ENCODE data around the gene ZNF563. TPM values are rescaled to one million over a fixed set of nuclear protein-coding genes. Genes with fewer than 3 reads are reported as not detected.
"Not testable (repeated sequence)": the region's sequence is repeated elsewhere in the genome, so short reads cannot be mapped to it uniquely, and the experiment has no call there.

Gene ZNF563
- total RNA-seq (2014; rRNA removed; shearing (Covaris generic)): 0.45 and 1.2 TPM in 2 replicates

DNA sequence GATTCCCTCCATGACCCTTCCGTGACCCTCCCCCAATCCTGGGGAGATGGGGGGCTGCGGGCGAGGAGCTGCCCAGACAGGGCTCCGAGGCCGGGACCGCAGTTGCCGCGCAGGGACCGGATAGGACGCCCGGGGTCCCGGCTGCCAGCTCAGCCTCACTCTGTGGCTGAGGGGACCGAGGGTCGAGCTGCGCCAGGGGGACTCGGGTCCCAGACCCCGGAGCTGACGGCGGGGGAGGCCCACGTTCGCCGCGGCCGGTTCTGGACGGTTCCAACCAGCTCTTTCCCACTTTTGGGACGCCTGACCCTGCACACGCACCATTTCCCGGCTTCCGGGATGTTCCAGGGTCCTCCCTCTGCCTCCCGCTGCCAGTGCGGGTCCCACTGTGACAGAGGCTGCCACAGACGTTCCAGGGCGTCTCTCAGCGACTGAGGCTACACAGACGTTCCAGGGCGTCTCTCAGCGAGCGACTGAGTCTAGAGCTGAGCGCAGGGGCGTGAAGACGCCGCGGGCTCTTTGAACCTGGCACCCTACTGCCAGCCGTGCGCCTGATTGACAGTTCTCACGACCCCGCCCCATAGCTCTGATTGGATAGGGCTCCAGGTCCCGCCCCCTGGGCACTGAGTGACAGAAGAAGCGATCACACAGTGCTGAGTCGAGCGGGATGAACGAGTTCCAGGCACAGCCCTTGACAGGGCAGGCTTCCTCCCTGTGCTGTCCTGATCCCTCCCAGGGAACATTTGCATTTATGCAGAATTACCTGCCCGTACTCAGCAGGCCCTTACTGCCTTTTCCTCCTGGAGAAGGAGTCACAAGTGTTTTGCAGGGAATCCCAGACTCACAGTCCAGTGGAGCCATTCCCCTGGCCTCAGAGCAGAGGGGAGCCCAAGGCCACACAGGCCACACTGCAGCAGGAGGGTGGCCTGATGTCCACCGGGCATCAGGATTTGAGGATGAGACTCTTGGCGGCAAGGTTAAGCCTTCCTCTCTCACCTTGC, at the start of gene ZNF563:
Gene ZNF563 (minus strand): TSS at position 472 of the 998 bp plus-strand sequence. CDS start 151 bp downstream, at position 321.
- Histone ChIP-seq H3K4me1 (replicated peaks) (no peaks in the 10 kb centered on the region), H3K27ac (no peak within 1 kb of the TSS), H3K36me3 (no peaks in the 10 kb centered on the region), H3K4me3 (peak within 1 kb of the TSS; percentile 47), H3K27me3 (replicated peaks) (no peaks in the 10 kb centered on the region), H3K9me3 (replicated peaks) (peaks cover 5% of the 10 kb centered on the region; the same call in 1 of the 2 replicates)
- peak; percentile 64 to 78 for DNase-seq (ENCODE audit: low read depth in 1 of 2, low spot score in 2 of 2)

DNA sequence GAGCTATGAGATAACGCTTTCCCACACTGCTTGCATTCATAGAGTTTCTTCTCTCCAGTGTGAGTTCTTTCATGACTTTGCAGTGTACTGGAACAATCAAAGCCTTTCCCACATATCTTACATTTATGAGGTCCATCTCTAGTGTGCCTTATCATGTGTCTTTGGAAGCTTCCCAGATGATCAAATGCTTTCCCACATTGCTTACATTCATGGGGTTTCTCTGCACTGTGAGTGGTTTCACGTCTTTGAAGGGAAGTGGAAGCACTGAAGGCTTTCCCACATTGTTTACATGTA, 47.0 kb upstream of the ZNF563 start:
- no peak for DNase-seq (ENCODE audit: low read depth in 1 of 2, low spot score in 2 of 2)
- H3K36me3 ChIP-seq: no peaks in the 10 kb centered on the region
- H3K4me1 ChIP-seq (replicated peaks): no peaks in the 10 kb centered on the region
- H3K27ac ChIP-seq: no peak overlapping the region
- no peak overlapping the region for H3K4me3 ChIP-seq
- H3K27me3 ChIP-seq (replicated peaks): no peaks in the 10 kb centered on the region
- peaks cover 8% of the 10 kb centered on the region for H3K9me3 ChIP-seq (replicated peaks)

DNA sequence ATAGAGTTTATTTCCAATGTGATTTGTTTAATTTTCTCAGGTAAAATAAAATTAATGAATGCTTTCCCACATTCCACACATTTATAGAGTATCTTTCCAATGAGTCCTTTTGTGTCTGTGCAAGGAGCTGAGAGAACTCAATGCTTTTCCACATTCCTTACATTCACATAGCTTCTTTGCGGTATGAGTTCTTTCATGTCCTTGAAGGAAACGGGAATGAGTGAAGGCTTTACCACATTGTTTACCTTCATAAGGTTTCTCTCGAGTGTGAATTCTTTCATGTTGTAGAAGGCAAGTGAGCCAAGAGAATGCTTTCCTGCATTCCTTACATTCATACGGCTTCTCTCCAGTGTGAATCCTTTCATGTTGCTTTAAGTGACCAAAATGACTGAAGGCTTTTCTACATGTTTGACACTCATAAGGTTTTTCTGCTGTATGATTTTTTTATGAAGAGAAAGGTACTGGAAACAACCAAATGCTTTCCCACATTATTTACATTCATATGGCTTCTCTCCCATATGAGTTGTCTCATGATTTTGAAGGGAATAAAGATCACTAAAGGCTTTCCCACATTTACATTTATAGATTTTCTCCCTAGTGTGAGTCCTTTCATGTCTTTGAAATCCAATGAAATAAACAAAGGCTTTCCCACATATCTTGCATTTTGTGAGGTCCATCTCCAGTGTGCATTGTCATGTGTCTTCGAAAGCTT, 46.5 kb upstream of the ZNF563 start:
- no peaks in the 10 kb centered on the region for H3K27me3 ChIP-seq (replicated peaks)
- peaks cover 8% of the 10 kb centered on the region for H3K9me3 ChIP-seq (replicated peaks)
- no peak for DNase-seq (ENCODE audit: low read depth in 1 of 2, low spot score in 2 of 2)
- H3K27ac ChIP-seq: no peak overlapping the region
- no peaks in the 10 kb centered on the region for H3K36me3 ChIP-seq
- H3K4me3 ChIP-seq: no peak overlapping the region
- no peaks in the 10 kb centered on the region for H3K4me1 ChIP-seq (replicated peaks)

DNA sequence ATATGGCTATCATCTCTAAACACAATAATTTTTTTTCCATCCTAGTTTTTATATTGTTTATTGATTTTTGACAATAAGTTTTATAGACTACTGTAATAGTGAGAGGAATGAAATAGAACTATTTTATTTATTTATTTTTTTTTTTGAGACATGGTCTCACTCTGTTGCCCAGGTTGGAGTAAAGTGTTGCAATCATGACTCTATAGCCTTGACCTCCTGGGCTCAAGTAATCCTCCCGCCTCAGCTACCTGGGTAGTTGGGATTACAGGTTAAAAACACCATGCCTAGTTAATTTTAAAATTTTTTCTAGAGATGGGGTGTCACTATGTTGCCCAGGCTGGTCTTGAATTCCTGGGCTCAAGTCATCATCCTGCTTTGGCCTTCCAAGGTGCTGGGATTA, 40.6 kb upstream of the ZNF563 start:
- Histone ChIP-seq H3K4me3 (no peak overlapping the region), H3K9me3 (replicated peaks) (peaks cover 6% of the 10 kb centered on the region; the same call in 1 of the 2 replicates), H3K4me1 (replicated peaks) (no peaks in the 10 kb centered on the region), H3K36me3 (no peaks in the 10 kb centered on the region), H3K27me3 (replicated peaks) (no peaks in the 10 kb centered on the region), H3K27ac (no peak overlapping the region)
- DNase-seq (ENCODE audit: low read depth in 1 of 2, low spot score in 2 of 2): no peak

DNA sequence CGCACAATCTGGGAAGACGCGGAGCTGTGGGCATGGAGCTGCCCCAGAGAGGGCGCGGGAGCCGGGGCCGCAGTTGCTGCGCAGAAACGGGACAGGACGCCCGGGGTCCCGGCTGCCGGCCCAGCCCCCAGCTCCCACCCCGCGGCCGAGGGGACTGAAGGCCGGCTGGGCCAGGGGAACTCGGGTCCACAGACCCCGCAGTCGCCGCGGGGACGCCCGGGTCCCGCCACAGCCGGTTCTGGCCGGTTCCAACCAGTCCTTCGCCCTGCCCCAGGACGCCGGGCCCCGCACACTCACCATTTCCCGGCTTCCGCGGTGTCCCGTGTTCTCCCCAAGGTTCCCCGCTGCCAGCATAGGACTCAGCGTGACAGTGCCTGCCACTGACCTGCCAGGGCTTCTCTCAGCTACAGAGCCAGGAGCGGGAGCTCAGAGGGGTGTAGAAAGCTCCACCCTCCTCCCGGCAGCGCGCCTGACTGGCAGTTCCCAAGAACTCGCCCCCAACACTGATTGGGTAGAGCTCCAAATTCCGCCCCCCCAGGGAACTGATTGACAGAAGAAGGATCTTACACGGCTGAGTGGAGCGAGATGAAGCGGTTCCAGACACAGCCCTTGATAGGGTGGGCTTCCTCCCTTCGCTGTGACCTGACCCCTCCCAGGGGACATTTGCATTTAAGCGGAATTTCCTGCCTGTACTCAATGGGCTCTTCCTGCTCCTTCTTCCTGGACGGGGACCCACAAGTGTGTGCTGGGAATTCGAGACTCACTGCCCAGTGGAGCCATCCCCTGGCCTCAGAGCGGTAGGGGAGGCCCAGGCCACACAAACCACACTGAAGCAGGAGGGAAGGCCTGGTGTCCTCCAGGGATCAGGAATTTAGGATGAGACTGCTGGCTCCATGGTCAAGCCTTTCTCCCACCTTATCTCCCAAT, 32.1 kb upstream of the ZNF563 start, which contains the start of gene ZNF442:
Gene ZNF442 (minus strand): TSS at position 448 of the 927 bp plus-strand sequence. CDS start 2,052 bp downstream, outside the sequence.
- DNase-seq (ENCODE audit: low read depth in 1 of 2, low spot score in 2 of 2): peak; percentile 69 to 70
- H3K4me1 ChIP-seq (replicated peaks): no peaks in the 10 kb centered on the region
- peaks cover 9% of the 10 kb centered on the region for H3K9me3 ChIP-seq (replicated peaks)
- H3K27ac ChIP-seq: peak within 1 kb of the TSS; percentile 60
- H3K27me3 ChIP-seq (replicated peaks): no peaks in the 10 kb centered on the region
- H3K4me3 ChIP-seq: peak within 1 kb of the TSS; percentile 68
- no peaks in the 10 kb centered on the region for H3K36me3 ChIP-seq

DNA sequence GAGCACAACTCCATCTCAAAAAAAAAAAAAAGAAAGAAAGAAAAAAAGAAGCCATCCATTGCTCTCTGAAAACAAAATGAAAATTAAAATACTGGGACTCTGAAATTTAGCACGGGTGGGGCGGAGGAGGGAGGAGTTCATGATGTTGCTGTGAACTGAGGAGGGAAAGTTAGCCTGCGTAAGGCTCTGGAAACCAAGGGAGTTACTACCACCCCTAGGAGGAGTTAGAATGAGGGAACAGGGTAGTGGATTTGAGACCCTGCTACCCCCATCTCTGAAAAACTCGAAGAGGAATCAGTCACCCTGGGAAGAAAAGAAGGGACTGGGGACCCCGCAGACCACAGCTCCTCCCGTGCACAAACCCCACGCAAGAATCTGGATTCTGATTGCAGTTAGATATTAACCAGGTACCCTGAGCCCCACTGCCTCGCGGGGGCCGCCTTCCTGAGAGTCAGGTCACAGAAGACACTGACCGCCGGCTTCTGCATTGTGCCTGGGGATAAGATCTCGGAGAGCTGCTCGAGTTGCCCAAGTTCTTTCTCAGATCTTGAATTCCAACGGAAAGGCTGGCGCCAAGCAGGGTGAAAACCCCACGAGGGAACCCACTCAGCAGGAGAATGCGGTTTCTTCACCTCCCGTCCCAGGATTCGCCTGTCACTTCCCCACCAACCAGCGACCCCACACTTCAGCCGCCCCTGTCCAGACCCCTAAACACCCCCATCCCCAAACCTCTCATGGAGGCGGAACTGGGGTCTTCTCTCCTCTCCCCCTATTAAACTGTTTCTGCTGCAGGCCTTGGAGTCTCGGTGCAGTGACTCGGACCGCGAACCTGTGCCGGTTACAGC, 31.2 kb upstream of the ZNF563 start:
- no peak for DNase-seq (ENCODE audit: low read depth in 1 of 2, low spot score in 2 of 2)
- Histone ChIP-seq H3K9me3 (replicated peaks) (peaks cover 10% of the 10 kb centered on the region), H3K4me3 (peak overlapping the region; percentile 68), H3K27me3 (replicated peaks) (no peaks in the 10 kb centered on the region), H3K27ac (peak overlapping the region; percentile 60), H3K36me3 (no peaks in the 10 kb centered on the region), H3K4me1 (replicated peaks) (no peaks in the 10 kb centered on the region)

DNA sequence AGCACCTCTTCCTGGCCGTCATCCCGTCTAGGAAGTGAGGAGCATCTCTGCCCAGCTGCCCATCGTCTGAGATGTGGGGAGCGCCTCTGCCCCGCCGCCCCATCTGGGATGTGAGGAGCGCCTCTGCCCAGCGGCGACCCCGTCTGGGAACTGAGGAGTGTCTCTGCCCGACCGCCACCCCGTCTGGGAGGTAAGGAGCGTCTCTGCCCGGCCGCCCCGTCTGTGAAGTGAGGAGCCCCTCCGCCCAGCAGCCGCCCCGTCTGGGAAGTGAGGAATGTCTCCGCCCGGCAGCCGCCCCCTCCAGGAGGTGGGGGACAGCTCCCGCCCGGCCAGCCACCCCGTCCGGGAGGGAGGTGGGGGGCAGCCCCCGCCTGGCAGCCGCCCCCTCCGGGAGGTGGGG, 28.8 kb upstream of the ZNF563 start:
- not testable (repeated sequence) for DNase-seq (ENCODE audit: low read depth in 1 of 2, low spot score in 2 of 2); H3K4me3 ChIP-seq; H3K27ac ChIP-seq; H3K27me3 ChIP-seq (replicated peaks); H3K4me1 ChIP-seq (replicated peaks); H3K36me3 ChIP-seq
- peaks cover 21% of the 10 kb centered on the region; the same call in 1 of the 2 replicates for H3K9me3 ChIP-seq (replicated peaks)

DNA sequence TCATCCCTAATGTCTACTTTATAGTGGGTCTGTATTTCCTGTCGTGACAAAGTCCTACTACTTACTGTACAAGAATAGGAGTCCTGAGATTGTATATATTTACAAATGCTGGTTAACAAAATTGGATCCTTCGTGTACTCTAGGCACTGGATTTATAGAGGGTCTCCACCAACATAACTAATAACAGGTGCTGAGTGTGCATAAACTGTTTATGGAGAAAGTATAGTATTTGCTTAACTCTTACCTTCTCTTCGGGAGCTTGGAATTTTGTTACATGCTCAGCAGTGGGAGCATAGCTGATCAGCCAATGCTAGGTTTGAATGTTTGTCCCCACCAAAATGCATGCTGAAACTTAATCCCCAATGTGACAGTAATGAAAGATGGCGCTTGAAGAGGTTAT, 19.9 kb upstream of the ZNF563 start:
- no peak for DNase-seq (ENCODE audit: low read depth in 1 of 2, low spot score in 2 of 2)
- no peak overlapping the region for H3K4me3 ChIP-seq
- H3K4me1 ChIP-seq (replicated peaks): no peaks in the 10 kb centered on the region
- H3K36me3 ChIP-seq: peaks cover 6% of the 10 kb centered on the region; the same call in 1 of the 2 replicates
- H3K27ac ChIP-seq: no peak overlapping the region
- peaks cover 26% of the 10 kb centered on the region for H3K9me3 ChIP-seq (replicated peaks)
- H3K27me3 ChIP-seq (replicated peaks): no peaks in the 10 kb centered on the region

DNA sequence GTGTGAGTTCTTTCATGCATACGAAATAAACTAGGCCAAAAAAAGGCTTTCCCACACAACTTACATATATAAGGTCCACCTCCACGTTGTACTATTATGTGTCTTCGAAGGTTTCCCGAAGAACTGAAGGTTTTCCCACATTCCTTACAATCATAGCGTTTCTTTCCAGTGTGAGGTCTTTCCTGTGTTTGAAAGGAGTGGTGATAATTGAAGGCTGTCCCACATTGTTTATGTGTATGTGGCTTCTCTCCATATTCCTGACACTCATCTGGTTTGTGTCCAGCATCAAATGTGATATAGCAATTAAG, 17.4 kb upstream of the ZNF563 start:
- Histone ChIP-seq H3K27ac (no peak overlapping the region), H3K9me3 (replicated peaks) (peaks cover 33% of the 10 kb centered on the region), H3K27me3 (replicated peaks) (no peaks in the 10 kb centered on the region), H3K36me3 (peaks cover 6% of the 10 kb centered on the region; the same call in 1 of the 2 replicates), H3K4me3 (no peak overlapping the region), H3K4me1 (replicated peaks) (no peaks in the 10 kb centered on the region)
- no peak for DNase-seq (ENCODE audit: low read depth in 1 of 2, low spot score in 2 of 2)

DNA sequence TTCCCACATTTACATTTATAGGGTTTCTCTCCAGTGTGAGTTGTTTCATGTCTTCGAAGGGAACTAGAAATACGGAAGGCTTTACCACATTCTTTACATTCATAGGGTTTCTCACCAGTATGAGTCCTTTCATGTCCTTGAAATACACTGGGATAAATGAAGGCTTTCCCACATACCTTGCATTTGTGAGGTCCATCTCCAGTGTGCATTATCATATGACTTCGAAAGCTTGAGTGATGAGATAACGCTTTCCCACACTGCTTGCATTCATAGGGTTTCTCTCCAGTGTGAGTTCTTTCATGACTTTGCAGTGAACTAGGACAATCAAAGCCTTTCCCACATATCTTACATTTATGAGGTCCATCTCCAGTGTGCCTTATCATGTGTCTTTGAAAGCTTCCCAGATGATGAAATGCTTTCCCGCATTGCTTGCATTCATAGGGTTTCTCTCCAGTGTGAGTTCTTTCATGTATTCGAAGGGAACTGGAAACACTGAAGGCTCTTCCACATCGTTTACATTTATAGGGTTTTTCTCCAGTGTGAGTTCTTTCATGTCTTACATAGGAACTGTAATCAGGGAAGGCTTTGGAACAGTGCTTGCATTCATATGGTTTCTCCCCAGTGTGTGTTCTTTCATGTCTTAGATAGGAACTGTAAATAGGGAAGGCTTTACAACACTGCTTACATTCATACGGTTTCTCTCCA, 16.9 kb upstream of the ZNF563 start:
- Histone ChIP-seq H3K27me3 (replicated peaks) (no peaks in the 10 kb centered on the region), H3K36me3 (peaks cover 6% of the 10 kb centered on the region; the same call in 1 of the 2 replicates), H3K27ac (no peak overlapping the region), H3K4me1 (replicated peaks) (no peaks in the 10 kb centered on the region), H3K4me3 (no peak overlapping the region), H3K9me3 (replicated peaks) (peaks cover 33% of the 10 kb centered on the region)
- DNase-seq (ENCODE audit: low read depth in 1 of 2, low spot score in 2 of 2): no peak

DNA sequence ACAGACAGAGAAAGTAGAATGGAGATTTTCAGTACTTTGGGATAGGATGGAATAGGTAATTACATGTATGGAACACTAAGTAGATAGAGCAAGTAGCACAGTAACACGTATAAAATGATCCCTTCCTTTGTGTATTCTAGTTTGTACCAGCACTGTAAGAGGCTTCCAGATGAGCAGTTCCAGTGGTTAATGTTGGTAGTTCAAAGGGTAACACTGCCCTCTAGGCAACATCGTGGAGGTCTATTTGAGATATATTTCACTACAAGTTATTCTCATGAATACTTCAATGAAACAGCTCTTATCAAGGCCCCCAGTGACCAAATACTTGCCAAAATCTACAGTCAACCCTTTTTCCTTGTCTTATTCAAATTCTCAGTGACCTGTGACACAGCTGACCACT, 13.5 kb upstream of the ZNF563 start:
- H3K9me3 ChIP-seq (replicated peaks): peaks cover 25% of the 10 kb centered on the region
- peaks cover 6% of the 10 kb centered on the region; the same call in 1 of the 2 replicates for H3K36me3 ChIP-seq
- no peak overlapping the region for H3K27ac ChIP-seq
- H3K27me3 ChIP-seq (replicated peaks): no peaks in the 10 kb centered on the region
- H3K4me3 ChIP-seq: no peak overlapping the region
- no peak for DNase-seq (ENCODE audit: low read depth in 1 of 2, low spot score in 2 of 2)
- no peaks in the 10 kb centered on the region for H3K4me1 ChIP-seq (replicated peaks)

DNA sequence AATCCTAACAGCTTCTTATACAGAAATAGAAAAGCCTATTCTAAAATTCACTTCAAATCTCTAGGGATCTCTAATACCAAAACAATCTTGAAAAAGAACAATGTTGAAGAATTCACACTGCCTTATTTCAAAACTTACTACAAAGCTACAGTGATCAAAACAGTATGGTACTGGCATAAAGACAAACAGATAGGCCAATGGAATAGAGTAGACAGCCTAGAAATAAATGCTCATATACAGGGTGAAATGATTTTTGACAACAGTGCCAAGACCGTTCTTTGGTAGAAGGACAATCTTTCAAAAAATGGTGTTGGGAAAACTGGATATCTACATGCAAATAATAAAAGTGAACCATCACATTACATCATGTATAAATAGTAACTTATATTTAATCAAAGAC, 11.8 kb upstream of the ZNF563 start:
- H3K27ac ChIP-seq: no peak overlapping the region
- no peaks in the 10 kb centered on the region for H3K27me3 ChIP-seq (replicated peaks)
- H3K36me3 ChIP-seq: no peaks in the 10 kb centered on the region
- no peak overlapping the region for H3K4me3 ChIP-seq
- no peak for DNase-seq (ENCODE audit: low read depth in 1 of 2, low spot score in 2 of 2)
- H3K4me1 ChIP-seq (replicated peaks): no peaks in the 10 kb centered on the region
- H3K9me3 ChIP-seq (replicated peaks): peaks cover 17% of the 10 kb centered on the region

Measured in SJSA1 (cell line).